Astrocyte of the cerebellum (primary cell): ENCODE measurements around the gene LIPT2.
A peak's percentile ranks its signal among the peaks of the same experiment; 100 is the strongest.

Source experiments
- DNase-seq: peaks from one replicate; pipeline ENCODE4 v3.0.0-alpha.2; 2011; ENCODE audit warnings: low read depth
- H3K4me3 ChIP-seq: 2 replicates; pipeline ENCODE4 v1.5.1; 2011; ENCODE audit warnings: mild to moderate bottlenecking, low read depth, low read length, moderate library complexity
- in situ Hi-C: cut with HindIII; loops from 2 replicates; pipeline ENCODE4 v1.10.0; 2017; ENCODE audit warnings: low sequenced_read_pairs
- TF ChIP-seq, protein P1 (sequence below): IDR thresholded peaks from 2 replicates; pipeline ENCODE4 v1.5.1; 2012; ENCODE audit warnings: low read length, low read depth, moderate library complexity, mild to moderate bottlenecking; ENCODE audit errors: missing control alignments

The LIPT2 gene

DNA sequence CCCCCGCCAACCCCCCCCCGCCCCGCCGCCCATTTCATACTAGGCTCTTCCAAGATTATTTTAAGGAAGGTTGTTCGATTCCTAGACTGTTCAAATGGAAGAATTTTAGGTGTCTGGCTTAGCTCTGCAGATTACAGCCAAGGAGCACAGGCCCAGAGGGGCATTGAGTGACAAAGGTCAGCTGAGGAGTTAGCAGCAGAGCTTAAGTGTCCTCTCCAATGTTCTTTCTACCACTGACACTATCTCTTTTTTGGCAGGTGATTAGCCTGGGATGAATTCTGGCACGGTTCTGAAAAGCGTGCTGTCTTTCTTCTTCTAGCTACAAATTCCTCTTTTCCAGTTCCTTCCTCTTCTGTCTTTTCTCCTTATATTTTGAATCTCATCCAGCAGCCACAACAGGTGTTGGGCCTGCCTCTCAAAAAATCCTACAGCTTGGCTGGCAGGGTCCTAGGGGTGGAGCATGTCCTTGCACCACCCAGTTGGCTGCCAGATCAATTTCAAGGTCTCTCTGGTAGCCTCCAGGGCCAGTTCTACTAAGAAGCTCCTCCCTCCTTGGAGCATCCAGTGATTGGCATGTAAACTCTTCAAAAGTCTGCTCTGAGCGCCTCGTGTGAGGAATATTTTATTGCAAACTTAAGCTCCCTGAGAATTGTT lies 49.2 kb downstream of the LIPT2 start:
- in situ Hi-C loops = loop anchor here (5.0 to 25.0 kb wide), 2 partner anchors 87 to 182 kb away; no protein-coding TSS in a partner anchor
- DNase-seq = no peak
- TF ChIP-seq, protein P1, sequence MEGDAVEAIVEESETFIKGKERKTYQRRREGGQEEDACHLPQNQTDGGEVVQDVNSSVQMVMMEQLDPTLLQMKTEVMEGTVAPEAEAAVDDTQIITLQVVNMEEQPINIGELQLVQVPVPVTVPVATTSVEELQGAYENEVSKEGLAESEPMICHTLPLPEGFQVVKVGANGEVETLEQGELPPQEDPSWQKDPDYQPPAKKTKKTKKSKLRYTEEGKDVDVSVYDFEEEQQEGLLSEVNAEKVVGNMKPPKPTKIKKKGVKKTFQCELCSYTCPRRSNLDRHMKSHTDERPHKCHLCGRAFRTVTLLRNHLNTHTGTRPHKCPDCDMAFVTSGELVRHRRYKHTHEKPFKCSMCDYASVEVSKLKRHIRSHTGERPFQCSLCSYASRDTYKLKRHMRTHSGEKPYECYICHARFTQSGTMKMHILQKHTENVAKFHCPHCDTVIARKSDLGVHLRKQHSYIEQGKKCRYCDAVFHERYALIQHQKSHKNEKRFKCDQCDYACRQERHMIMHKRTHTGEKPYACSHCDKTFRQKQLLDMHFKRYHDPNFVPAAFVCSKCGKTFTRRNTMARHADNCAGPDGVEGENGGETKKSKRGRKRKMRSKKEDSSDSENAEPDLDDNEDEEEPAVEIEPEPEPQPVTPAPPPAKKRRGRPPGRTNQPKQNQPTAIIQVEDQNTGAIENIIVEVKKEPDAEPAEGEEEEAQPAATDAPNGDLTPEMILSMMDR = no peak
- H3K4me3 ChIP-seq = no peak overlapping the region

DNA sequence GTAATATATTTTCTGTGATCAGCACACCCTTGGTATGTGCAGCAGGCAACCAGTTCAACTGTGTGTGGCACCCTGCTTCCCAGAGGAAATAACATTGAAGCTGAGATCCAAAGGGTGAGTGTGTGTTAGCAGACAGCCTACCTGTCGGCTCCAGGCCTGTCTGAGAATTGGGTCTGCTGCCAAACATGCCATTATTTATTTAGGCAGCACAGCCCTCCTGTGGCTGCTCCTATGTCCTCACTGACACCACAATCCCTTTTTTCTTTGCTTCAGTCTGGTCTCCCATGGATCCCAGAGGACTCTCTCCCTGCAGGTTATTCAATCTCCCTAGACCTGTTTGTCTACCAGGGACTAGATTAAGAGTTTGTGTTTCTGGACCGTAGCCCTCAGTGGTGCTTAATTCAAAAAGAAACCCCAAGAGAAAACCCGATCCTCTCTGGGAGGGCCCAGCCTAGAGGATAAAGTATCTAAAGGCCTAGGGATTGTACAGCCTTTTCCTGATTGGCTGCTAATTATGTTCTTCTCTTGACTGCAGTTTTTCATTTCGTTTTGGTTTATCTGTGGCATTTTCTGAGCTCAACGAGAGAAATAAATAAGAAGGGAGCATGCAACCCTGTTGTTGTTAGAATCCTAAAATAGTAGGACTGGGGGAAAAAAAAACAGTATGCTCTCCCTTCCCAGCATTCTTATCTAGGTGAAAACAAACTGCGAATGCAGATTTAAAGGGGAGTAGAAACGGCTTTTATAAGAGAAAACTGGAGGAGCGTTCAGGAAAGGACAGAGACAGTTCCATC lies 50.3 kb downstream of the LIPT2 start:
- DNase-seq = peak; percentile 33
- in situ Hi-C loops = loop anchor here (5.0 to 25.0 kb wide), 2 partner anchors 86 to 181 kb away; no protein-coding TSS in a partner anchor
- no peak overlapping the region for H3K4me3 ChIP-seq
- TF ChIP-seq, protein P1 = peak; percentile 27

DNA sequence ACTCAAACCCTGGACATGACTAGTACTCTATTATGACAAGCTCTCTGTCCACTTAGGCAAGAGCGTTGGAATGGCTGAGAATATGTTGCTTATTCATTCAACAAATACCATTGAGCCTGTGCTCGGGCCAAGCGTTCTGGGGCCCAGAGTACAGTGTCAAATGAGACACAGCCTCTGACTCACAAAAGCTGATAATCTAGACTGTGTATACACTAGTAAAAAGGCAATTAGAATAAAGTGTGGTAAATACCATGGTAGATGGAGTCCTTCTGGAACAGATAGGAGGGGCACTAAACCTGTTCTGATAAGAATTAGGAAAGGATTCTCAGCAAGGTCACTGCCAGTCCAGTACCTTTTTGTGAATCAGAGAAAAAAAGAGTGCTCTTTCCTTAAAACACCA lies 50.9 kb downstream of the LIPT2 start:
- H3K4me3 ChIP-seq = no peak overlapping the region
- TF ChIP-seq, protein P1 = no peak
- no peak for DNase-seq
- in situ Hi-C loops = loop anchor here (5.0 to 25.0 kb wide), 2 partner anchors 85 to 180 kb away; no protein-coding TSS in a partner anchor
